HG03565 (cell line): ENCODE data around the gene RNASE1.
"Not testable (repeated sequence)": the region's sequence is repeated elsewhere in the genome, so short reads cannot be mapped to it uniquely, and the experiment has no call there.

Experiments
- ATAC-seq: cut with Tn5 transposase; IDR thresholded peaks from one replicate; pipeline ENCODE4 v1.9.1; 2021; ENCODE audit warnings: mild to moderate bottlenecking, moderate library complexity; ENCODE audit not compliant: unreplicated experiment

RNASE1 gene

GRCh38 chr14:20802341-20803084 lies at the start of gene RNASE1:
RNASE1 (minus strand) TSS chr14:20802844; CDS start chr14:20802068, 776 bp downstream.
- no peak for ATAC-seq

- ATAC-seq = no peak
These were observed 46.4 kb upstream of the RNASE1 start for GRCh38 chr14:20848955-20849570.

- ATAC-seq = no peak
These were observed 45.8 kb upstream of the RNASE1 start for GRCh38 chr14:20848316-20848954.

- ATAC-seq = no peak
These were observed 43.9 kb upstream of the RNASE1 start for GRCh38 chr14:20846560-20846959.

- no peak for ATAC-seq
These were observed 38.5 kb upstream of the RNASE1 start for GRCh38 chr14:20841096-20841495.

GRCh38 chr14:20837831-20838230 lies 35.2 kb upstream of the RNASE1 start:
- ATAC-seq = no peak

GRCh38 chr14:20836668-20837338 lies 34.2 kb upstream of the RNASE1 start:
- no peak for ATAC-seq

GRCh38 chr14:20834899-20835298 lies 32.3 kb upstream of the RNASE1 start:
- no peak for ATAC-seq

- no peak for ATAC-seq
These were observed 28.2 kb upstream of the RNASE1 start for GRCh38 chr14:20830831-20831230.

GRCh38 chr14:20828024-20828694 lies 25.5 kb upstream of the RNASE1 start:
- not testable (repeated sequence) for ATAC-seq

GRCh38 chr14:20827326-20827725 lies 24.7 kb upstream of the RNASE1 start:
- no peak for ATAC-seq

GRCh38 chr14:20826666-20827065 lies 24.0 kb upstream of the RNASE1 start:
- not testable (repeated sequence) for ATAC-seq

- no peak for ATAC-seq
These were observed 21.2 kb upstream of the RNASE1 start for GRCh38 chr14:20823859-20824258.

- ATAC-seq = not testable (repeated sequence)
These were observed 19.0 kb upstream of the RNASE1 start for GRCh38 chr14:20821521-20822108.

- ATAC-seq = no peak
These were observed 17.6 kb upstream of the RNASE1 start for GRCh38 chr14:20820063-20820904.

GRCh38 chr14:20818861-20819260 lies 16.2 kb upstream of the RNASE1 start:
- ATAC-seq = no peak

- ATAC-seq = not testable (repeated sequence)
These were observed 13.3 kb upstream of the RNASE1 start for GRCh38 chr14:20815946-20816345.

- ATAC-seq = no peak
These were observed 9.6 kb upstream of the RNASE1 start for GRCh38 chr14:20811986-20812975.
